ENCODE data around the gene SS18. TPM values are rescaled to one million over a fixed set of nuclear protein-coding genes. Genes with fewer than 3 reads are reported as not detected.

SS18 gene
- total and polyA plus RNA-seq, 2 of the 13 experiments (the other 11 are each of a cell fraction or from before 2014, with no cell fraction given), result 49.2 to 82.7 TPM

DNA sequence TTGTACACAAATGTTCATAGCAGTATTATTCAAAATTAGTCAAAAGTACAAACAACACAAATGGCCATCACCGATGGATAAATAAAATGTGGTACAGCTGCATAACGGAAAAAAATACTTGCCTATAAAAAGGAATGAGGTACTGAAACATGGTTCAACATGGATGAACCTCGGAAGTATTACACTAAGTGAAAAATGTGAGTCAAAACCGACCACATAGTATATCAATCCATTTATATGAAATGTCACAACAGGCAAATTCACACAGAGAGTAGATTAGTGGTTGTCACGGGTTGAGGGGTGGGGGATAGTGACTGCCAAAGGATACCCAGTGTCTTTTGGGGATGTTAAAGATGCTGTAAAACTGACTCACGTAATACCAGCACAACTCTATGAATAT lies 3.5 kb downstream of the SS18 start:
- Histone ChIP-seq H3K4me3 (replicated peaks in 1 of 3; ENCODE audit: insufficient read depth in 1 of 3, low read depth in 2 of 3, low read length in 3 of 3) (no peak overlapping the region), H3K4me1 (ENCODE audit: insufficient read depth, low read length) (peaks cover 19% of the 10 kb centered on the region), H4K20me1 (ENCODE audit: insufficient read depth, low read length) (peaks cover 10% of the 10 kb centered on the region; the same call in 1 of the 2 replicates), H3K27ac (ENCODE audit: extremely low read length, insufficient read depth, low read length) (no peak overlapping the region), H3K9me3 (ENCODE audit: low read length) (no peaks in the 10 kb centered on the region), H3K27me3 (ENCODE audit: control insufficient read depth in 1 of 2, insufficient read depth in 2 of 2, low read length in 2 of 2) (no peaks in the 10 kb centered on the region; a peak in 1 of 5 replicates), H3K9ac (ENCODE audit: insufficient read depth, low read depth, low read length) (no peak overlapping the region), H3K4me2 (ENCODE audit: low read depth, low read length) (no peak overlapping the region), H3K79me2 (ENCODE audit: insufficient read depth, low read length) (peaks cover 31% of the 10 kb centered on the region), H3K36me3 (replicated peaks in 1 of 2; ENCODE audit: control insufficient read depth in 1 of 2, insufficient read depth in 2 of 2, low read length in 2 of 2) (peaks cover 0 to 39% of the 10 kb centered on the region in 2 experiments; a peak in 4 of 5 replicates), H2AFZ (ENCODE audit: low read length) (no peak overlapping the region)
- BruUV-seq (replicated peaks), result no TSS peak
- no peak for DNase-seq (ENCODE audit: low spot score)
- no peak for TF ChIP-seq ZNF24 (IDR thresholded peaks at IDR 0.05)
- TF ChIP-seq ATF1 (CRISPR knock-in tag; IDR thresholded peaks at IDR 0.05), result no peak
- TF ChIP-seq ZSCAN31 (CRISPR knock-in tag; IDR thresholded peaks at IDR 0.05; ENCODE audit: low read depth), result no peak
- TF ChIP-seq ZNF619 (CRISPR knock-in tag; IDR thresholded peaks at IDR 0.05), result no peak
- no peak for TF ChIP-seq ZZZ3 (CRISPR knock-in tag; IDR thresholded peaks at IDR 0.05; ENCODE audit: borderline replicate concordance)
- no peak for TF ChIP-seq ZNF749 (CRISPR knock-in tag; IDR thresholded peaks at IDR 0.05; ENCODE audit: borderline replicate concordance)
- no peak for TF ChIP-seq ZNF430 (CRISPR knock-in tag; IDR thresholded peaks at IDR 0.05)
- no peak for TF ChIP-seq RORA (CRISPR knock-in tag; IDR thresholded peaks at IDR 0.05)
- TF ChIP-seq IRX3 (CRISPR knock-in tag; IDR thresholded peaks at IDR 0.05; ENCODE audit: borderline replicate concordance, low read depth), result no peak
- no peak for TF ChIP-seq EZH2 (conservative IDR thresholded peaks at IDR 0.05; ENCODE audit: low read depth, low read length)
- no peak for TF ChIP-seq ZNF724P (CRISPR knock-in tag; IDR thresholded peaks at IDR 0.05; ENCODE audit: borderline replicate concordance)
- TF ChIP-seq, protein P1, sequence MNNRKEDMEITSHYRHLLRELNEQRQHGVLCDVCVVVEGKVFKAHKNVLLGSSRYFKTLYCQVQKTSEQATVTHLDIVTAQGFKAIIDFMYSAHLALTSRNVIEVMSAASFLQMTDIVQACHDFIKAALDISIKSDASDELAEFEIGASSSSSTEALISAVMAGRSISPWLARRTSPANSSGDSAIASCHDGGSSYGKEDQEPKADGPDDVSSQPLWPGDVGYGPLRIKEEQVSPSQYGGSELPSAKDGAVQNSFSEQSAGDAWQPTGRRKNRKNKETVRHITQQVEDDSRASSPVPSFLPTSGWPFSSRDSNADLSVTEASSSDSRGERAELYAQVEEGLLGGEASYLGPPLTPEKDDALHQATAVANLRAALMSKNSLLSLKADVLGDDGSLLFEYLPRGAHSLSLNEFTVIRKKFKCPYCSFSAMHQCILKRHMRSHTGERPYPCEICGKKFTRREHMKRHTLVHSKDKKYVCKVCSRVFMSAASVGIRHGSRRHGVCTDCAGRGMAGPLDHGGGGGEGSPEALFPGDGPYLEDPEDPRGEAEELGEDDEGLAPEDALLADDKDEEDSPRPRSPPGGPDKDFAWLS (CRISPR knock-in tag; IDR thresholded peaks at IDR 0.05; ENCODE audit: borderline replicate concordance), result no peak
- TF ChIP-seq MYPOP (CRISPR knock-in tag; IDR thresholded peaks at IDR 0.05), result no peak
- TF ChIP-seq IRF1 (CRISPR knock-in tag; IDR thresholded peaks at IDR 0.05; ENCODE audit: low read depth), result no peak
- TF ChIP-seq TFDP1 (CRISPR knock-in tag; IDR thresholded peaks at IDR 0.05; ENCODE audit: borderline replicate concordance), result no peak
- no peak for TF ChIP-seq E2F2 (CRISPR knock-in tag; IDR thresholded peaks at IDR 0.05; ENCODE audit: borderline replicate concordance)
- TF ChIP-seq MIER3 (CRISPR knock-in tag; IDR thresholded peaks at IDR 0.05; ENCODE audit: borderline replicate concordance), result no peak
- no peak for TF ChIP-seq ZNF33B (CRISPR knock-in tag; IDR thresholded peaks at IDR 0.05)
- TF ChIP-seq THAP11 (CRISPR knock-in tag; IDR thresholded peaks at IDR 0.05), result no peak
- POLR2A ChIA-PET, result no interaction called here
- intact Hi-C loops (cut with micrococcal nuclease; ENCODE audit: unreplicated experiment) (no loop called here), in situ Hi-C loops (cut with HindIII; ENCODE audit: extremely low pct_ligation_motif_present, low pct_unique_long_range_greater_than_20kb) (no loop called here)
- CTCF ChIA-PET (ENCODE audit: low intra/inter-chr PET ratio, low total read pairs), result no interaction called here
- ATAC-seq, result no peak
- WGBS (ENCODE audit: low lambda C conversion rate), result 97% methylated on average over 6 of the region's 6 CpGs
- FAIRE-seq, result no peak

Data from HepG2 (cell line).